ENCODE measurements around the gene GFRA1.

Gene GFRA1

GRCh38 chr10:116082762-116083161 is 190.2 kb downstream of the GFRA1 start:
- no peak overlapping the region for H3K9ac ChIP-seq (ENCODE audit: low read length)
- H4K20me1 ChIP-seq (ENCODE audit: low read depth, low read length) = no peaks in the 10 kb centered on the region
- no peaks in the 10 kb centered on the region for H3K27me3 ChIP-seq (ENCODE audit: low read length)
- no peak overlapping the region for H3K4me3 ChIP-seq (ENCODE audit: insufficient read depth, low read length, poor library complexity, severe bottlenecking)
- no peak overlapping the region for H3K4me2 ChIP-seq (ENCODE audit: low read depth, low read length, poor library complexity, severe bottlenecking)
- H3K9me3 ChIP-seq (ENCODE audit: insufficient read depth, low read length) = no peaks in the 10 kb centered on the region
- H3K9me2 ChIP-seq (replicated peaks; ENCODE audit: insufficient read depth, low read length) = no peaks in the 10 kb centered on the region
- H3K79me2 ChIP-seq (ENCODE audit: insufficient read depth, low read length) = no peaks in the 10 kb centered on the region
- no peak overlapping the region for H2AFZ ChIP-seq (ENCODE audit: low read depth, low read length, severe bottlenecking)
- no peak overlapping the region for H3K27ac ChIP-seq (ENCODE audit: low read depth, low read length)
- no peaks in the 10 kb centered on the region for H3K36me3 ChIP-seq (ENCODE audit: low read length)
- TF ChIP-seq, protein P1, sequence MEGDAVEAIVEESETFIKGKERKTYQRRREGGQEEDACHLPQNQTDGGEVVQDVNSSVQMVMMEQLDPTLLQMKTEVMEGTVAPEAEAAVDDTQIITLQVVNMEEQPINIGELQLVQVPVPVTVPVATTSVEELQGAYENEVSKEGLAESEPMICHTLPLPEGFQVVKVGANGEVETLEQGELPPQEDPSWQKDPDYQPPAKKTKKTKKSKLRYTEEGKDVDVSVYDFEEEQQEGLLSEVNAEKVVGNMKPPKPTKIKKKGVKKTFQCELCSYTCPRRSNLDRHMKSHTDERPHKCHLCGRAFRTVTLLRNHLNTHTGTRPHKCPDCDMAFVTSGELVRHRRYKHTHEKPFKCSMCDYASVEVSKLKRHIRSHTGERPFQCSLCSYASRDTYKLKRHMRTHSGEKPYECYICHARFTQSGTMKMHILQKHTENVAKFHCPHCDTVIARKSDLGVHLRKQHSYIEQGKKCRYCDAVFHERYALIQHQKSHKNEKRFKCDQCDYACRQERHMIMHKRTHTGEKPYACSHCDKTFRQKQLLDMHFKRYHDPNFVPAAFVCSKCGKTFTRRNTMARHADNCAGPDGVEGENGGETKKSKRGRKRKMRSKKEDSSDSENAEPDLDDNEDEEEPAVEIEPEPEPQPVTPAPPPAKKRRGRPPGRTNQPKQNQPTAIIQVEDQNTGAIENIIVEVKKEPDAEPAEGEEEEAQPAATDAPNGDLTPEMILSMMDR (IDR thresholded peaks at IDR 0.05; ENCODE audit: insufficient read depth, low read length, poor library complexity, severe bottlenecking) = no peak
- no peak for TF ChIP-seq EZH2phosphoT487 (conservative IDR thresholded peaks at IDR 0.05; ENCODE audit: low read length)
- H3F3A ChIP-seq (ENCODE audit: insufficient read depth) = no peaks in the 10 kb centered on the region

- no peaks in the 10 kb centered on the region for H3K79me2 ChIP-seq (ENCODE audit: insufficient read depth, low read length)
- no peaks in the 10 kb centered on the region for H3K9me3 ChIP-seq (ENCODE audit: insufficient read depth, low read length)
Measured at GRCh38 chr10:116082206-116082605, 190.8 kb downstream of the GFRA1 start.

GRCh38 chr10:116080553-116080952 is 192.5 kb downstream of the GFRA1 start:
- Histone ChIP-seq H3K9me2 (replicated peaks; ENCODE audit: insufficient read depth, low read length) (no peaks in the 10 kb centered on the region), H3K36me3 (ENCODE audit: low read length) (no peaks in the 10 kb centered on the region), H3K27ac (ENCODE audit: low read depth, low read length) (no peak overlapping the region), H3K9me3 (ENCODE audit: insufficient read depth, low read length) (no peaks in the 10 kb centered on the region), H4K20me1 (ENCODE audit: low read depth, low read length) (no peaks in the 10 kb centered on the region), H3K79me2 (ENCODE audit: insufficient read depth, low read length) (no peaks in the 10 kb centered on the region), H3K9ac (ENCODE audit: low read length) (no peak overlapping the region), H3F3A (ENCODE audit: insufficient read depth) (no peaks in the 10 kb centered on the region), H2AFZ (ENCODE audit: low read depth, low read length, severe bottlenecking) (no peak overlapping the region), H3K4me2 (ENCODE audit: low read depth, low read length, poor library complexity, severe bottlenecking) (no peak overlapping the region), H3K27me3 (ENCODE audit: low read length) (no peaks in the 10 kb centered on the region), H3K4me3 (ENCODE audit: insufficient read depth, low read length, poor library complexity, severe bottlenecking) (no peak overlapping the region)
- TF ChIP-seq EZH2phosphoT487 (conservative IDR thresholded peaks at IDR 0.05; ENCODE audit: low read length) = no peak
- TF ChIP-seq, protein P1 (IDR thresholded peaks at IDR 0.05; ENCODE audit: insufficient read depth, low read length, poor library complexity, severe bottlenecking) = no peak

More at GRCh38 chr10:116082206-116082605, 190.8 kb downstream of the GFRA1 start:
- Histone ChIP-seq H4K20me1 (ENCODE audit: low read depth, low read length) (no peaks in the 10 kb centered on the region), H3K36me3 (ENCODE audit: low read length) (no peaks in the 10 kb centered on the region), H3F3A (ENCODE audit: insufficient read depth) (no peaks in the 10 kb centered on the region), H3K9ac (ENCODE audit: low read length) (no peak overlapping the region), H3K4me2 (ENCODE audit: low read depth, low read length, poor library complexity, severe bottlenecking) (no peak overlapping the region), H3K4me3 (ENCODE audit: insufficient read depth, low read length, poor library complexity, severe bottlenecking) (no peak overlapping the region), H3K9me2 (replicated peaks; ENCODE audit: insufficient read depth, low read length) (no peaks in the 10 kb centered on the region), H3K27me3 (ENCODE audit: low read length) (no peaks in the 10 kb centered on the region), H2AFZ (ENCODE audit: low read depth, low read length, severe bottlenecking) (no peak overlapping the region), H3K27ac (ENCODE audit: low read depth, low read length) (no peak overlapping the region)
- TF ChIP-seq, protein P1 (IDR thresholded peaks at IDR 0.05; ENCODE audit: insufficient read depth, low read length, poor library complexity, severe bottlenecking) = no peak
- no peak for TF ChIP-seq EZH2phosphoT487 (conservative IDR thresholded peaks at IDR 0.05; ENCODE audit: low read length)
